ENCODE results near the gene SAT1.

DNA sequence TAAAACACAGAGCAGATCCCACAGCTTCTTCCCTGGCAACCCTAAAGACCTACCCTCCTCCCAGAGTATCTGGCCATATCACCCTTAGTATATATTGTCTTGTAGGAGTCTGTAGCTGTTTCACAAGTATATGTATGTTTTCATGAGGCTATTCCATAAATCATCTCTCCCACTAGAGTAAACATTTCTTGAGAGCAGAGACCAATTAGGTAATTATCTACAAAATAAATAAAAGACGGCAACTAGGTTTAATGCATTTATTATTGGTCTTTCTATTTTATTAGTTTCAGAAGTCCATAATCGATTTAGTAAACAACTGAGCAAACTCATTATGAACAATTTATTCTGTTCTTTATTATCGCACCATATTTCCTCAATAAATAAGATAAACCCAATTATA is 46.9 kb upstream of the SAT1 start:
- TF ChIP-seq GATA3 (IDR thresholded peaks at IDR 0.05; ENCODE audit: low read depth, low read length): no peak
- TF ChIP-seq GATA2 (IDR thresholded peaks at IDR 0.05; ENCODE audit: low read depth, low read length): no peak
